IPS-NIHi7 (cell line): Measurements from ENCODE around the gene C7orf57.
"Not testable (repeated sequence)": the region's sequence is repeated elsewhere in the genome, so short reads cannot be mapped to it uniquely, and the experiment has no call there.

Source experiments
- DNase-seq: peaks from one replicate; pipeline ENCODE4 v3.0.0; 2012; ENCODE audit warnings: mixed read lengths; ENCODE audit errors: extremely low spot score

Gene C7orf57

GRCh38 chr7:48035301-48035966 is at the start of gene C7orf57:
C7orf57 (plus strand) TSS chr7:48035543; CDS start chr7:48036309, 766 bp downstream.
- peak; percentile 99 for DNase-seq

- no peak for DNase-seq
Measured at GRCh38 chr7:47988496-47989386, 46.6 kb upstream of the C7orf57 start.

- not testable (repeated sequence) for DNase-seq
Measured at GRCh38 chr7:47989607-47990400, 45.5 kb upstream of the C7orf57 start.

GRCh38 chr7:47990592-47990991 is 44.8 kb upstream of the C7orf57 start:
- no peak for DNase-seq

GRCh38 chr7:47991270-47991669 is 44.1 kb upstream of the C7orf57 start:
- DNase-seq: no peak

GRCh38 chr7:47991741-47992311 is 43.5 kb upstream of the C7orf57 start:
- DNase-seq: peak; percentile 90

- no peak for DNase-seq
Measured at GRCh38 chr7:47992446-47992845, 42.9 kb upstream of the C7orf57 start.

- no peak for DNase-seq
Measured at GRCh38 chr7:47999413-47999812, 35.9 kb upstream of the C7orf57 start.

- DNase-seq: not testable (repeated sequence)
Measured at GRCh38 chr7:48000164-48000563, 35.2 kb upstream of the C7orf57 start.

- DNase-seq: no peak
Measured at GRCh38 chr7:48004032-48004431, 31.3 kb upstream of the C7orf57 start.

GRCh38 chr7:48004638-48005037 is 30.7 kb upstream of the C7orf57 start:
- DNase-seq: no peak

GRCh38 chr7:48006866-48007265 is 28.5 kb upstream of the C7orf57 start:
- DNase-seq: no peak

GRCh38 chr7:48009257-48009656 is 26.1 kb upstream of the C7orf57 start:
- DNase-seq: no peak

- DNase-seq: no peak
Measured at GRCh38 chr7:48009954-48010353, 25.4 kb upstream of the C7orf57 start.

- DNase-seq: no peak
Measured at GRCh38 chr7:48011323-48011722, 24.0 kb upstream of the C7orf57 start.

GRCh38 chr7:48011951-48012350 is 23.4 kb upstream of the C7orf57 start:
- no peak for DNase-seq

- DNase-seq: no peak
Measured at GRCh38 chr7:48016641-48017040, 18.7 kb upstream of the C7orf57 start.

GRCh38 chr7:48017674-48018073 is 17.7 kb upstream of the C7orf57 start:
- no peak for DNase-seq

GRCh38 chr7:48025624-48026023 is 9.7 kb upstream of the C7orf57 start:
- DNase-seq: no peak

GRCh38 chr7:48028938-48029337 is 6.4 kb upstream of the C7orf57 start, which contains the start of gene SUN3:
SUN3 (minus strand) TSS chr7:48029107; CDS start chr7:48028938, 169 bp downstream.
- DNase-seq: no peak

GRCh38 chr7:48031111-48031510 is 4.2 kb upstream of the C7orf57 start:
- DNase-seq: no peak

GRCh38 chr7:48033922-48034321 is 1.4 kb upstream of the C7orf57 start:
- DNase-seq: no peak
